Lung (tissue), 12 donors: Measurements from ENCODE around the gene PHAF1. TPM values are rescaled to one million over a fixed set of nuclear protein-coding genes. Genes with fewer than 3 reads are reported as not detected.

Source experiments
- ATAC-seq: fragments of 200-7000 bp; cut with Tn5 transposase; one replicate; pipeline ENCODE4 v1.9.1; 2020; ENCODE audit warnings: moderate number of reproducible peaks; ENCODE audit not compliant: insufficient read depth, low FRiP score
- DNase-seq, 3 donors: peaks; one replicate each; pipeline ENCODE4 v3.0.0-alpha.2; 2013 to 2017
- H3K27ac ChIP-seq, 2 donors: one replicate each; pipeline ENCODE4 v1.5.1; 2013; ENCODE audit warnings: mild to moderate bottlenecking in 2 of 2, moderate library complexity in 2 of 2, control low read depth in 1 of 2, inconsistent platforms in 1 of 2, low read depth in 1 of 2, low read length in 1 of 2
- H3K27me3 ChIP-seq, 3 donors: one replicate each; pipeline ENCODE4 v1.5.1; 2013; ENCODE audit warnings: low read length in 2 of 3; ENCODE audit not compliant: control insufficient read depth in 3 of 3, insufficient read depth in 3 of 3
- H3K36me3 ChIP-seq, 4 donors: one replicate each; pipeline ENCODE4 v1.5.1; 2013; ENCODE audit warnings: low read length in 4 of 4, mild to moderate bottlenecking in 1 of 4, moderate library complexity in 1 of 4; ENCODE audit not compliant: control insufficient read depth in 4 of 4, insufficient read depth in 4 of 4
- H3K4me1 ChIP-seq, 5 donors: one replicate each; pipeline ENCODE4 v1.5.1; 2013; ENCODE audit warnings: low read length in 5 of 5, mild to moderate bottlenecking in 2 of 5, moderate library complexity in 1 of 5; ENCODE audit not compliant: control insufficient read depth in 5 of 5, insufficient read depth in 5 of 5
- H3K4me3 ChIP-seq: one replicate; pipeline ENCODE4 v1.5.1; 2013; ENCODE audit warnings: mild to moderate bottlenecking, control low read depth, moderate library complexity
- H3K9ac ChIP-seq, 2 donors: one replicate each; pipeline ENCODE4 v1.5.1; 2013; ENCODE audit warnings: low read length in 2 of 2, control low read depth in 1 of 2; ENCODE audit not compliant: insufficient read depth in 1 of 2
- H3K9me3 ChIP-seq, 4 donors: one replicate each; pipeline ENCODE4 v1.5.1; 2013; ENCODE audit warnings: low read length in 3 of 4, mild to moderate bottlenecking in 1 of 4, moderate library complexity in 1 of 4; ENCODE audit not compliant: control insufficient read depth in 4 of 4, insufficient read depth in 3 of 4
- WGBS, 2 donors: extraction: QIAGEN DNeasy Blood & Tissue Kit; methylation state at CpG; one replicate each; pipeline ENCODE4 v1.1.7; 2013; 5-methylcytosine and 5-hydroxymethylcytosine counted together
- polyA plus RNA-seq, 2 donors: library from polyadenylated mRNA; stranded (reverse); fragments of 200-250 nt; gene quantifications; one replicate each; pipeline ENCODE4 v1.2.1, GENCODE V29; 2013
- total RNA-seq, 2 donors: library from RNA; depleted of rRNA in 1 of 2; stranded (reverse); fragments of >200 nt in 1 of 2; gene quantifications; one replicate each; pipeline ENCODE4 v1.2.1, GENCODE V29; 2014 to 2021
- TF ChIP-seq, protein P1 (sequence below): IDR thresholded peaks from 2 replicates; pipeline ENCODE4 v1.5.1; 2012; ENCODE audit warnings: mild to moderate bottlenecking; ENCODE audit errors: control extremely low read depth, extremely low read depth
- donor health status: control.
- donor health status: control.
- donor health status: Bipolar disorder and iron deficiency.
- donor health status: healthy.
- donor health status: DM: yes; HTN: yes; CAD: no.

The PHAF1 gene
- total and polyA plus RNA-seq, 4 donors, result 9.1 to 36.1 (median 13.3) TPM

DNA sequence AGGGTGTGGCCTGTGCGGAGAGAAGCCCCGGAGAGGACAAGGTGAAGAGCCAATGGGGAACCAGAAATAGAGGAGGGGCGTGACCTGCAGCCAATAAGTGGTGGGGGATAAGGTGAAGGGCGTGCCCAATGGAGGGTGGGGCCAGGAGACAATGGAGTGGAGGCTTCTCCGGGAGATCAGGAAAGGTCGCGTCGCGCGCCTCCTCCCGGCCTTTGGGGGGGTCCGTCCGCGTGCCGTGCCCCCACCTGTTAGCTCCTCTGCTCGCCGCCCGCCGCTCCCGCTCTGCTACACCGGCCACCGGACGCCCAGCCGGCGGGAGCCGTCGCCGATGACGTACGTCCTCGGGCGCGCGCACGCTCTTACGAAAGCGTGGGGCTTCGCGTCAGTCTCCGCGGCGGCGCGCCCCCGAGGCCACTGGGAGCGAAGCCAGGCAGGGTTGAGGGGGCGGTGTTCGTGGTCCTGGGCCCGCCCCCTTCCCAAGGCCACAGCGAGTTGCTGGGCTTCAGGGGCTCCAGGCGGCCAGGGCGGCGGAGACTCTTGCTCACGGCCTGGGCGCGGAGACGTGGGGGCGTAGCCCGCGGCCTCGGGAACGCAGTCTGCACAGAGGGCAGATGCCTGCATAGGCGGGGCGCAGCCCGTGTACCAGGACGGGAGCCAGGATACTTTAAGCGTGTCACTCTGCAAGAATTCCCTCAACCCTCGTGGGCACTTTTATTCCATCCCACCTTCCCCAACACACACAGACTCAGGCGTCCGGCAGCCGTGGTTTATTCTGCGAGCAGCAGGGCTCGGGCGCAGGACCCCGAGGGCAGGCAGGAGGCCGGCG lies 74.1 kb downstream of the PHAF1 start, which contains the start of gene MATCAP1:
Gene MATCAP1 (minus strand): TSS at position 337 of the 826 bp plus-strand sequence. CDS start 3,353 bp downstream, outside the sequence.
- peak within 1 kb of the TSS; percentile 59 for H3K4me3 ChIP-seq
- TF ChIP-seq, protein P1, sequence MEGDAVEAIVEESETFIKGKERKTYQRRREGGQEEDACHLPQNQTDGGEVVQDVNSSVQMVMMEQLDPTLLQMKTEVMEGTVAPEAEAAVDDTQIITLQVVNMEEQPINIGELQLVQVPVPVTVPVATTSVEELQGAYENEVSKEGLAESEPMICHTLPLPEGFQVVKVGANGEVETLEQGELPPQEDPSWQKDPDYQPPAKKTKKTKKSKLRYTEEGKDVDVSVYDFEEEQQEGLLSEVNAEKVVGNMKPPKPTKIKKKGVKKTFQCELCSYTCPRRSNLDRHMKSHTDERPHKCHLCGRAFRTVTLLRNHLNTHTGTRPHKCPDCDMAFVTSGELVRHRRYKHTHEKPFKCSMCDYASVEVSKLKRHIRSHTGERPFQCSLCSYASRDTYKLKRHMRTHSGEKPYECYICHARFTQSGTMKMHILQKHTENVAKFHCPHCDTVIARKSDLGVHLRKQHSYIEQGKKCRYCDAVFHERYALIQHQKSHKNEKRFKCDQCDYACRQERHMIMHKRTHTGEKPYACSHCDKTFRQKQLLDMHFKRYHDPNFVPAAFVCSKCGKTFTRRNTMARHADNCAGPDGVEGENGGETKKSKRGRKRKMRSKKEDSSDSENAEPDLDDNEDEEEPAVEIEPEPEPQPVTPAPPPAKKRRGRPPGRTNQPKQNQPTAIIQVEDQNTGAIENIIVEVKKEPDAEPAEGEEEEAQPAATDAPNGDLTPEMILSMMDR, result no peak
- H3K9ac ChIP-seq, result peak within 1 kb of the TSS; percentile 59 to 74
- H3K9me3 ChIP-seq, result no peaks in the 10 kb centered on the region
- peaks cover 0 to 35% (median 12%) of the 10 kb centered on the region in 5 donors for H3K4me1 ChIP-seq
- no peaks in the 10 kb centered on the region for H3K36me3 ChIP-seq
- H3K27me3 ChIP-seq, result no peaks in the 10 kb centered on the region
- ATAC-seq (peak; percentile 95), DNase-seq (peak; percentile 96 to 98 (median 98))
- 0 to 1% methylated on average over 73 to 77 of the region's 77 CpGs for WGBS, 2 donors
- H3K27ac ChIP-seq, result peak within 1 kb of the TSS; percentile 92 to 95

DNA sequence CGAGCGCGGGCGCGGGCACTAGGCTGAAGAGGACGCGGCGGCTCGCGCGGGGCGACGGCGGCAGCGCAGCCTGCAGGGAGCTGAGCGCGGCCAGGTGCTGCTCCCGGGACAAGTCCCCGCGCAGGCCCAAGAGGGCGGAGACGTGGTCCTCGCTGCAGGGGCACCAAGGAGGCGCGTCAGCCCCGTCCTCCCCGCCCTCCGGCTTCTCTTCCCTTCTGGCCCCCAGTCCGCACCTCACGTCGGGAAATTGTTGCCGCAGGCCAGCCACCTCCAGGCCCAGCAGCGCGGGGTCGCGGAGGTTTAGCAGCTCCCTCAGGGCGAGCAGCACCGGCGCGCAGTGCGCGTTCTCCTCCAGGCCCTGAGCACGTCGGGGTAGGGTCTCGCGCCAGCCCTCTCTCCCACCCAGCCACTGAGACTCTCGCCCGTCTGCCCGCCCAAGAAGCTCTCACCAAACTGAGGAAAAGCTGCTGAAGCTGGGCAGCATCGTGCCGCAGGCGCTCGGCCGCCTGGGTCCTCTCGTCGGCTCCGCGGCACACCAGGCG lies 74.8 kb downstream of the PHAF1 start:
- peak overlapping the region; percentile 59 for H3K4me3 ChIP-seq
- no peaks in the 10 kb centered on the region for H3K36me3 ChIP-seq
- peaks cover 0 to 33% (median 12%) of the 10 kb centered on the region in 5 donors for H3K4me1 ChIP-seq
- H3K9ac ChIP-seq, result no peak overlapping the region
- whole genome bisulfite sequencing, 2 donors, result 9 to 19% methylated on average over 39 to 59 of the region's 59 CpGs
- H3K27ac ChIP-seq, result peak overlapping the region; percentile 92 to 95
- ATAC-seq (peak; percentile 22), DNase-seq (no peak)
- H3K27me3 ChIP-seq, result no peaks in the 10 kb centered on the region
- H3K9me3 ChIP-seq, result no peaks in the 10 kb centered on the region
- TF ChIP-seq, protein P1, result no peak

DNA sequence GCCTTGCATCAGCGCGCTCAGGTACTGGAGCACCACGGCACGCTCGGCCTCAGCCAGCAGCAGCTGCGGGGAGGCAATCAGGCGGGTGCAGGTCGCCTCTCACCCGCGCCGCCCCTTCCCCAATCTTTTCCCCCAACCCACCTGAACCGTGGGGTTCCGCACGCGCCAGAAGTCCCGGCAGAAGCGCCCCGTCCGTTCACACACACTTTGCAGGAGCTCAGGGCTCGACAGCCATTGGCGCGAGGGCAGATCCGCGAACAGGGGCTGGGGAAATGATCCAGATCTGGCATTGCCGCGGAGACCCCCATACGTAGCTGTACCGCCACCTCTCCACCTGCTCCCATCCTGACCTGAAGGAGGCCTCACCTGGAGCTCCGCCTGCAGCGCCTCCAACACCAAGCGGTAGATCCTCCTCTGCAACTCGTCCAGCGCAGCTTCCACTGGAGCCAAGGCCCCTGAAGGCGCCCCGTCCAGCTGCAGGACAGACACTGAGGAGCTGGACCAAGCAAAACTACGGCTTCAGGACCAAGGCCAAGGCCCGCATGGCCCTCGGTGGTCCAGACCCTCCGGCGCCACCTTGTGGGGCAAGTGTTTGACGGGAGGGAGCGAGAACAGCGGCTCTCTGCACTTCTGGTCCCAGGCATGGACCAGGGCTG lies 75.4 kb downstream of the PHAF1 start:
- no peaks in the 10 kb centered on the region for H3K9me3 ChIP-seq
- H3K27me3 ChIP-seq, result no peaks in the 10 kb centered on the region
- peaks cover 0 to 33% (median 12%) of the 10 kb centered on the region in 5 donors for H3K4me1 ChIP-seq
- H3K27ac ChIP-seq, result no peak overlapping the region
- no peak overlapping the region for H3K4me3 ChIP-seq
- ATAC-seq, result peak; percentile 50
- TF ChIP-seq, protein P1, result peak; percentile 56
- H3K9ac ChIP-seq, result no peak overlapping the region
- no peaks in the 10 kb centered on the region for H3K36me3 ChIP-seq
- peak; percentile 91 to 93 (median 93) for DNase-seq
- WGBS, 2 donors, result 19 to 21% methylated on average over 43 of the region's 43 CpGs
